B cell (primary cell): ENCODE measurements around the gene EHD1. TPM values are rescaled to one million over a fixed set of nuclear protein-coding genes. Genes with fewer than 3 reads are reported as not detected.

Source experiments
- ATAC-seq: fragments of 200-7000 bp; cut with Tn5 transposase; one replicate; pipeline ENCODE4 v1.10.0; 2021; ENCODE audit warnings: low read depth, mild to moderate bottlenecking, moderate number of reproducible peaks, moderate library complexity
- CTCF ChIA-PET: fragments of 350-600 bp; sonication (Branson Sonifier 250); formaldehyde crosslinking; loops from one replicate; lab custom pipeline; 2021; ENCODE audit warnings: antibody characterized with exemption, inconsistent platforms; lab: Charles Lee
- POLR2A ChIA-PET: fragments of 350-600 bp; sonication (Branson Sonifier 250); formaldehyde crosslinking; loops from one replicate; lab custom pipeline; 2021; ENCODE audit warnings: antibody characterized with exemption; lab: Charles Lee
- DNase-seq: peaks from one replicate; pipeline ENCODE4 v3.0.0; 2013
- H2AFZ ChIP-seq: 2 replicates; pipeline ENCODE4 v1.6.1; 2012; ENCODE audit warnings: mild to moderate bottlenecking, low read depth, low read length; ENCODE audit not compliant: insufficient read depth, poor library complexity, severe bottlenecking
- H3K27ac ChIP-seq, 2 donors: 1 replicate in 1 of 2; 2 replicates in 1 of 2; pipeline ENCODE4 v1.5.1; 2012 to 2013; ENCODE audit warnings: low read length in 2 of 2, mild to moderate bottlenecking in 2 of 2, moderate library complexity in 1 of 2
- H3K27me3 ChIP-seq, 4 experiments: fragments of 200-600 bp in 1 of 4; sonication (generic) in 1 of 4; replicated peaks in 1 of 4; 1 replicate in 2 of 4; 2 replicates in 2 of 4; pipeline versions ENCODE4 v1.6.1 to v1.7.0; 2013 to 2016; ENCODE audit warnings: low read length in 3 of 4, mild to moderate bottlenecking in 2 of 4, mixed read lengths in 1 of 4, moderate library complexity in 1 of 4; ENCODE audit not compliant: insufficient read depth in 4 of 4, control insufficient read depth in 3 of 4; ENCODE audit errors: control extremely low read depth in 1 of 4
- H3K36me3 ChIP-seq, 2 experiments: replicated peaks in 1 of 2; 1 replicate in 1 of 2; 2 replicates in 1 of 2; pipeline versions ENCODE4 v1.6.1 to v1.7.1; 2013; ENCODE audit warnings: low read length in 1 of 2; ENCODE audit not compliant: insufficient read depth in 2 of 2, control insufficient read depth in 1 of 2; ENCODE audit errors: control extremely low read depth in 1 of 2, extremely low read depth in 1 of 2
- H3K4me1 ChIP-seq, 2 donors: fragments of 200-600 bp in 1 of 2; sonication (generic) in 1 of 2; 1 replicate in 1 of 2; 2 replicates in 1 of 2; pipeline versions ENCODE4 v1.5.1 to v1.6.1; 2013 to 2017; ENCODE audit warnings: low read length in 2 of 2; ENCODE audit not compliant: control insufficient read depth in 2 of 2, insufficient read depth in 2 of 2
- H3K4me2 ChIP-seq: replicated peaks from 2 replicates; pipeline ENCODE3; 2012; ENCODE audit warnings: mild to moderate bottlenecking, low read depth, low read length; ENCODE audit not compliant: poor library complexity, severe bottlenecking
- H3K4me3 ChIP-seq, 5 experiments: fragments of 200-600 bp in 1 of 5; sonication (generic) in 1 of 5; 1 replicate in 3 of 5; 2 replicates in 2 of 5; pipeline versions ENCODE4 v1.5.1 to v1.7.0; 2011 to 2016; ENCODE audit warnings: low read length in 4 of 5, mild to moderate bottlenecking in 4 of 5, low read depth in 2 of 5, control low read depth in 1 of 5, moderate library complexity in 1 of 5; ENCODE audit not compliant: insufficient read depth in 1 of 5; ENCODE audit errors: control extremely low read depth in 1 of 5, extremely low read depth in 1 of 5
- H3K79me2 ChIP-seq: fragments of 200-600 bp; sonication (generic); one replicate; pipeline ENCODE4 v1.6.0; 2016; ENCODE audit warnings: low read length; ENCODE audit not compliant: control insufficient read depth, insufficient read depth
- H3K9ac ChIP-seq: fragments of 200-600 bp; sonication (generic); 2 replicates; pipeline ENCODE4 v1.6.1; 2017; ENCODE audit warnings: mild to moderate bottlenecking, low read length, moderate library complexity
- H3K9me3 ChIP-seq, 3 donors: one replicate each; pipeline versions ENCODE4 v1.6.1 to v1.7.1; 2013; ENCODE audit warnings: low read length in 2 of 3; ENCODE audit not compliant: control insufficient read depth in 2 of 3, insufficient read depth in 1 of 3; ENCODE audit errors: control extremely low read depth in 1 of 3
- H4K20me1 ChIP-seq: 2 replicates; pipeline ENCODE4 v1.6.0; 2012; ENCODE audit warnings: mild to moderate bottlenecking, low read length; ENCODE audit not compliant: insufficient read depth, control insufficient read depth, poor library complexity, severe bottlenecking
- H3K27ac Mint-ChIP-seq: one replicate; pipeline ENCODE4 v1.8.0; 2021; ENCODE audit warnings: mixed read lengths
- H3K27me3 Mint-ChIP-seq: one replicate; pipeline ENCODE4 v1.8.0; 2021; ENCODE audit warnings: mixed read lengths
- H3K4me1 Mint-ChIP-seq: one replicate; pipeline ENCODE4 v1.8.0; 2021; ENCODE audit warnings: mixed read lengths
- H3K4me3 Mint-ChIP-seq: one replicate; pipeline ENCODE4 v1.8.0; 2021; ENCODE audit warnings: mixed read lengths
- H3K9me3 Mint-ChIP-seq: one replicate; pipeline ENCODE4 v1.8.0; 2022; ENCODE audit warnings: mixed read lengths; ENCODE audit not compliant: insufficient read depth
- CTCF ChIP-seq: fragments of 200-600 bp; IDR thresholded peaks from one replicate; pipeline ENCODE4 v1.8.0; 2022; ENCODE audit warnings: antibody characterized with exemption, mild to moderate bottlenecking
- EZH2 ChIP-seq: IDR thresholded peaks from 2 replicates; pipeline ENCODE4 v1.6.1; 2012; ENCODE audit warnings: borderline replicate concordance, low read depth, mild to moderate bottlenecking, moderate library complexity, low read length; ENCODE audit not compliant: insufficient read depth, poor library complexity, severe bottlenecking
- WGBS: methylation state at CpG from one replicate; pipeline ENCODE4 v1.1.5; 2013; ENCODE audit warnings: missing lambda C conversion rate; ENCODE audit not compliant: insufficient coverage; 5-methylcytosine and 5-hydroxymethylcytosine counted together
- intact Hi-C: fragments of 100-400 bp; cut with micrococcal nuclease; formaldehyde crosslinking; loops from one replicate; pipeline ENCODE4 v1.10.0; 2022
- polyA plus RNA-seq: library from polyadenylated mRNA; depleted of rRNA; stranded (reverse); fragments of >200 nt; gene quantifications from 2 replicates; pipeline ENCODE4 v1.2.3, GENCODE V29; 2012
- total RNA-seq, 2 donors: library from RNA; stranded (reverse); fragments of 120-200 nt in 1 of 2; gene quantifications; 1 replicate in 1 of 2; 2 replicates in 1 of 2; pipeline versions ENCODE4 v1.2.3 to v1.2.4, GENCODE V29; 2013 to 2022

EHD1 gene
- total and polyA plus RNA-seq, 2 donors (not counting 1 experiment from before 2014, with no cell fraction given) = 208 to 280 TPM

- no peaks in the 10 kb centered on the region for H3K9me3 Mint-ChIP-seq
- peak overlapping the region; percentile 10 for H3K27ac Mint-ChIP-seq
- no peak overlapping the region for H3K4me3 ChIP-seq
- no peak overlapping the region for H3K9ac ChIP-seq
- TF ChIP-seq CTCF = no peak
- TF ChIP-seq EZH2 = no peak
- intact Hi-C loops = loop anchor here (5.0 to 10.0 kb wide), 2 partner anchors 57 to 199 kb away; partner anchors contain the start of genes MAJIN, TM7SF2 and ZNHIT2
- CTCF ChIA-PET = interaction anchor here (1.2 to 3.8 kb wide), 4 partner anchors 27 to 99 kb away, joined by 3 to 13 read pairs (median 6); partner anchors contain the start of gene ARL2
- peaks cover 0 to 38% of the 10 kb centered on the region in 2 experiments for H3K36me3 ChIP-seq
- H4K20me1 ChIP-seq = no peaks in the 10 kb centered on the region
- H3K9me3 ChIP-seq = no peaks in the 10 kb centered on the region
- 17% methylated on average over 1 of the region's 7 CpGs for WGBS
- peak overlapping the region; percentile 100 for H3K4me2 ChIP-seq
- ATAC-seq (no peak), DNase-seq (no peak)
- H3K27me3 Mint-ChIP-seq = no peaks in the 10 kb centered on the region
- POLR2A ChIA-PET = interaction anchor here (0.6 kb wide), 1 partner anchor 99 kb away, joined by 3 read pairs; no protein-coding TSS in a partner anchor
- H3K4me1 Mint-ChIP-seq = peaks cover 34% of the 10 kb centered on the region
- H3K79me2 ChIP-seq = peaks cover 22% of the 10 kb centered on the region
- peaks cover 19 to 31% of the 10 kb centered on the region in 2 donors for H3K4me1 ChIP-seq
- H3K27me3 ChIP-seq = no peaks in the 10 kb centered on the region
- H3K4me3 Mint-ChIP-seq = peak overlapping the region; percentile 88
- H3K27ac ChIP-seq = peak overlapping the region in 1 of 2 donors; percentile 84
- no peak overlapping the region for H2AFZ ChIP-seq
Observed at GRCh38 chr11:64915376-64915887, 37.0 kb upstream of the EHD1 start.

- Histone ChIP-seq H3K9ac (no peak overlapping the region), H4K20me1 (no peaks in the 10 kb centered on the region), H2AFZ (no peak overlapping the region), H3K36me3 (peaks cover 0 to 47% of the 10 kb centered on the region in 2 experiments), H3K4me1 (peaks cover 19 to 29% of the 10 kb centered on the region in 2 donors), H3K9me3 (no peaks in the 10 kb centered on the region), H3K4me2 (no peak overlapping the region), H3K27ac (no peak overlapping the region), H3K79me2 (peaks cover 22% of the 10 kb centered on the region), H3K4me3 (no peak overlapping the region), H3K27me3 (no peaks in the 10 kb centered on the region)
- no peak for TF ChIP-seq CTCF
- TF ChIP-seq EZH2 = no peak
- ATAC-seq (no peak), DNase-seq (no peak)
- H3K4me3 Mint-ChIP-seq = peak overlapping the region; percentile 32
- H3K4me1 Mint-ChIP-seq = peaks cover 34% of the 10 kb centered on the region
- H3K9me3 Mint-ChIP-seq = no peaks in the 10 kb centered on the region
- intact Hi-C loops = loop anchor here (10.0 kb wide), 1 partner anchor 201 kb away; the partner anchor contains the start of genes TM7SF2 and ZNHIT2
- H3K27me3 Mint-ChIP-seq = no peaks in the 10 kb centered on the region
- 97% methylated on average over 15 of the region's 17 CpGs for WGBS
- POLR2A ChIA-PET = interaction anchor here (0.7 kb wide), 1 partner anchor 402 kb away, joined by 4 read pairs; no protein-coding TSS in a partner anchor
- H3K27ac Mint-ChIP-seq = no peak overlapping the region
- CTCF ChIA-PET = interaction anchor here (1.2 to 2.4 kb wide), 2 partner anchors 26 to 97 kb away, joined by 3 to 7 read pairs; no protein-coding TSS in a partner anchor
Observed at GRCh38 chr11:64914123-64914522, 35.7 kb upstream of the EHD1 start.
